ENCODE measurements around the gene CMSS1. TPM values are rescaled to one million over a fixed set of nuclear protein-coding genes. Genes with fewer than 3 reads are reported as not detected.
A peak's percentile ranks its signal among the peaks of the same experiment; 100 is the strongest.
"Not testable (repeated sequence)": the region's sequence is repeated elsewhere in the genome, so short reads cannot be mapped to it uniquely, and the experiment has no call there.

CMSS1 gene
- polyA plus RNA-seq, 1 donor: 20.2 TPM

DNA sequence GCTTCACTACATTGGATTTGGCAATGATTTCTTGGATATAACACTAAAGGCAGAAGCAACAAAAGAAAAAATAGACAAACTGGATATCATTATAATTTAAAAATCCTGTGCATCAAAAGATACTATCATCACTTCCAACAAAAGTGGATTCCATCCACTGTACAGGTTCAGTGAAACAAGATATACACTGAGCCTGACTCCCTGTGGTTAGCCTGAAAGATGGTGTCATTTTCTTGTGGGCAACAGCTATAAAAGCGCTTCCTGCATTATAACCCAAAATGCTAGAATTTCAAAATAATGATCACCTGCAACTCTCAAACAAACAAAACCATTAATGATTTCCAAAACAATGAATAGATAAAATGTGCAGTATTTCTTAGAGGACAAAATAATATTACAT, 403.5 kb downstream of the CMSS1 start:
- Histone ChIP-seq H3K4me1 (ENCODE audit: control insufficient read depth, insufficient read depth, low read length) (no peaks in the 10 kb centered on the region), H3K4me3 (ENCODE audit: low read length) (no peak overlapping the region), H3K36me3 (ENCODE audit: control insufficient read depth, insufficient read depth, low read length) (no peaks in the 10 kb centered on the region), H3K27me3 (ENCODE audit: control insufficient read depth, insufficient read depth, low read length) (no peaks in the 10 kb centered on the region), H3K27ac (ENCODE audit: low read length) (no peak overlapping the region), H3K9me3 (ENCODE audit: control insufficient read depth, low read depth, low read length) (peaks cover 6% of the 10 kb centered on the region)
- DNase-seq: no peak
- no CpG with 5 or more reads among the region's 1 CpG for WGBS (ENCODE audit: insufficient coverage, low lambda C conversion rate)

DNA sequence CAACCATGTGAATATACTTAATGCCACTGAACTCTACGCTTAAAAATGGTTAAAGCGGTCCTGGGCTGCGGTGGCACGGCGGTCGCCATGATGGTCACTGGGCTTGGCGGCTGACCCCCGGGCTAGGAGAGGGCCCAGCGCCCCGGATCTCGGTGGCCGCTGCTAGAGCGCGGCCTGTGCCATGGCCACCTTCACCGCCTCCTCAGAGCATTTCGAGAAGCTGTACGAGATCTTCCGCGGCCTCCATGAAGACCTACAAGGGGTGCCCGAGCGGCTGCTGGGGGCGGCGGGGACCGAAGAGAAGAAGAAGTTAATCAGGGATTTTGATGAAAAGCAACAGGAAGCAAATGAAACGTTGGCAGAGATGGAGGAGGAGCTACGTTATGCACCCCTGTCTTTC, 407.5 kb downstream of the CMSS1 start:
- peaks cover 6% of the 10 kb centered on the region for H3K9me3 ChIP-seq (ENCODE audit: control insufficient read depth, low read depth, low read length)

DNA sequence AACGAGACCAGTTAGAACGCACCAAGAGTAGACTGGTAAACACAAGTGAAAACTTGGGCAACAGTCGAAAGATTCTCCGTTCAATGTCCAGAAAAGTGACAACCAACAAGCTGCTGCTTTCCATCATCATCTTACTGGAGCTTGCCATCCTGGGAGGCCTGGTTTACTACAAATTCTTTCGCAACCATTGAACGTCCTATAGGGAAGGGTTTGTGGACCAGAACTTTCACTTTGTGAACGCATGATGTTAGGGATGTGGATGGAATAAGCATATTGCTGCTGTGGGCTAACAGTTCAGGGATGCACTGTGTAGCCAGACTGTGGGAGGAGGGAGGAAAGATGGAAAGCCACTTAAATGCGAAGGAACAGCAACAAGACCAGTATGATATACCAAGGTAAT, 408.2 kb downstream of the CMSS1 start:
- 97% methylated on average over 6 of the region's 8 CpGs for WGBS (ENCODE audit: insufficient coverage, low lambda C conversion rate)
- no peak for DNase-seq
- H3K4me1 ChIP-seq (ENCODE audit: control insufficient read depth, insufficient read depth, low read length): no peaks in the 10 kb centered on the region
- peaks cover 4% of the 10 kb centered on the region for H3K9me3 ChIP-seq (ENCODE audit: control insufficient read depth, low read depth, low read length)
- H3K36me3 ChIP-seq (ENCODE audit: control insufficient read depth, insufficient read depth, low read length): no peaks in the 10 kb centered on the region
- no peaks in the 10 kb centered on the region for H3K27me3 ChIP-seq (ENCODE audit: control insufficient read depth, insufficient read depth, low read length)
- no peak overlapping the region for H3K27ac ChIP-seq (ENCODE audit: low read length)
- H3K4me3 ChIP-seq (ENCODE audit: low read length): no peak overlapping the region

More for the DNA sequence above, 407.5 kb downstream of the CMSS1 start:
- Histone ChIP-seq H3K4me3 (ENCODE audit: low read length) (no peak overlapping the region), H3K27ac (ENCODE audit: low read length) (no peak overlapping the region), H3K4me1 (ENCODE audit: control insufficient read depth, insufficient read depth, low read length) (no peaks in the 10 kb centered on the region), H3K36me3 (ENCODE audit: control insufficient read depth, insufficient read depth, low read length) (no peaks in the 10 kb centered on the region), H3K27me3 (ENCODE audit: control insufficient read depth, insufficient read depth, low read length) (no peaks in the 10 kb centered on the region)
- DNase-seq: no peak
- WGBS (ENCODE audit: insufficient coverage, low lambda C conversion rate): no CpG with 5 or more reads among the region's 26 CpGs

DNA sequence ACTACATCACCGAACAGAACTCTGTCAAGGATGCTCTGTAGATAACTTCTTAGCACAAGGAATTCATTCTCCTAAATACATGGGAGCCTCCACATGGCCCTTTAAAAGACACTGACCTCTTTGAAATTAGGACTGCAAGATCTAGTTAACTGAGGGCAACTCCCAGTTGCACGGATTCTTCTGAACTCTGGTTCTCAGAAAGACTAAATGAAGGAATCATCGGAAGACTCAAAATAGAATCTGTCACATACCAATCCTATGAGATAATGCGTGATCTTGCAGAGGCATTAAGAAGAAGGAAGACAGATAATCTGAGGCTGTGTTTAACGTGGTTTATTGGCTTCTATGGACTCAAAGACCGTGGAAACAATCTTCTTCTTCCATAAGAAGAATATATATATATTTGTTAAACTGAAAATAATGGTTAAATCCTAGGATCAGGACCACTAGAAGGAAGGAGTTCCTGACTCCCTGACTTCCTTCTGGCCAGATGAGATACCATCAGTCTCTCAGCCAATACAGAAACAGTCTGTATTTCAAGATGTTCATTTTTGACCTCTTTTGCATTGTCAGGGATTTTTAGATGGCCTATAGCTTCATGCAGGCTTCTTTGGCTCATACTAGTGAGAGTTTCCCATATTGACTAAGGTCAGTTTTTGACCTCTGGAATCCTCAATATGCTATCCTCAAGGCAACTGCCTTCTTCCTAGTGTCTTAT, 409.2 kb downstream of the CMSS1 start:
- no peak overlapping the region for H3K27ac ChIP-seq (ENCODE audit: low read length)

DNA sequence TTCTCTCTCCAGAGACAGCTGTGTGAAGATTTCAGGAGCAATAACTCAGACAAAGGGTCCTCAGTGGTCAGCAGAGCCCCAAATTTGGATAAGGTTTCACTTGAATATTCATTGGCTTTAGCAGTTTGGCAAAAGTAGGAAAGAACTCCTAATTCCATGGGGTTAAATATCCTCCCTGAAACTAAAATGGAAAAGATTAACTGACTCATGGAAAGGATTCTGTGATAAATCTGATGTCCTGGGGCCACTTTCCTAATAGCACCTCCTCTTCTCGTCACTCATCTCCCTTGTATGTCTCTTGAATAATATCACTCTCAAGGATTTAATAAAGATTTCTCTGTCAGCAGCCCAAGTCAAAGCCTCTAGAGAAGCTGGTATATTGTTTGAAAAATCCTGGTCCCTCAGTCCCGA, 409.9 kb downstream of the CMSS1 start:
- Histone ChIP-seq H3K4me1 (ENCODE audit: control insufficient read depth, insufficient read depth, low read length) (no peaks in the 10 kb centered on the region), H3K9me3 (ENCODE audit: control insufficient read depth, low read depth, low read length) (peaks cover 4% of the 10 kb centered on the region), H3K27me3 (ENCODE audit: control insufficient read depth, insufficient read depth, low read length) (no peaks in the 10 kb centered on the region), H3K27ac (ENCODE audit: low read length) (no peak overlapping the region), H3K36me3 (ENCODE audit: control insufficient read depth, insufficient read depth, low read length) (no peaks in the 10 kb centered on the region), H3K4me3 (ENCODE audit: low read length) (no peak overlapping the region)
- no peak for DNase-seq
- no CpG with 5 or more reads among the region's 2 CpGs for WGBS (ENCODE audit: insufficient coverage, low lambda C conversion rate)

More for the DNA sequence above, 409.2 kb downstream of the CMSS1 start:
- WGBS (ENCODE audit: insufficient coverage, low lambda C conversion rate): 58% methylated on average over 3 of the region's 6 CpGs
- peaks cover 4% of the 10 kb centered on the region for H3K9me3 ChIP-seq (ENCODE audit: control insufficient read depth, low read depth, low read length)
- no peak overlapping the region for H3K4me3 ChIP-seq (ENCODE audit: low read length)
- DNase-seq: peak in 1 of 2 donors; percentile 17
- H3K27me3 ChIP-seq (ENCODE audit: control insufficient read depth, insufficient read depth, low read length): no peaks in the 10 kb centered on the region
- no peaks in the 10 kb centered on the region for H3K4me1 ChIP-seq (ENCODE audit: control insufficient read depth, insufficient read depth, low read length)
- H3K36me3 ChIP-seq (ENCODE audit: control insufficient read depth, insufficient read depth, low read length): no peaks in the 10 kb centered on the region

DNA sequence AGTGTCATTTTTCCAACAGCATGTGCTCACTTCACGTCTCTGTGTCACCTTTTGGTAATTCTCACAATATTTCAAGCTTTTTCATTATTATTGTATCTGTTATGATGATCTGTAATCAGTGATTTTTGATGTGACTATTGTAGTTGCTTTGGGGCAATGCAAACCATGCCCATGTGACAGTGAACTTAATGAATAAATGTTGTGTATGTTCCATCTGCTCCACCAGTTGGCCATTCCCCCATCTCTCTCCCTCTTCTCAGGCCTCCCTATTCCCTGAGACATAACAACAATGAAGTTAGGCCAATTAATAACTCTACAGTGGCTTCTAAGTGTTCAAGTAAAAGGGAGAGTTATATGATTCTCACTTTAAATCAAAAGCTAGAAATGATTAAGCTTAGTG, 410.6 kb downstream of the CMSS1 start:
- no peak overlapping the region for H3K4me3 ChIP-seq (ENCODE audit: low read length)
- DNase-seq: no peak
- H3K27me3 ChIP-seq (ENCODE audit: control insufficient read depth, insufficient read depth, low read length): no peaks in the 10 kb centered on the region
- WGBS (ENCODE audit: insufficient coverage, low lambda C conversion rate): no CpG with 5 or more reads among the region's 1 CpG
- H3K36me3 ChIP-seq (ENCODE audit: control insufficient read depth, insufficient read depth, low read length): no peaks in the 10 kb centered on the region
- no peak overlapping the region for H3K27ac ChIP-seq (ENCODE audit: low read length)
- H3K4me1 ChIP-seq (ENCODE audit: control insufficient read depth, insufficient read depth, low read length): no peaks in the 10 kb centered on the region
- peaks cover 4% of the 10 kb centered on the region for H3K9me3 ChIP-seq (ENCODE audit: control insufficient read depth, low read depth, low read length)

DNA sequence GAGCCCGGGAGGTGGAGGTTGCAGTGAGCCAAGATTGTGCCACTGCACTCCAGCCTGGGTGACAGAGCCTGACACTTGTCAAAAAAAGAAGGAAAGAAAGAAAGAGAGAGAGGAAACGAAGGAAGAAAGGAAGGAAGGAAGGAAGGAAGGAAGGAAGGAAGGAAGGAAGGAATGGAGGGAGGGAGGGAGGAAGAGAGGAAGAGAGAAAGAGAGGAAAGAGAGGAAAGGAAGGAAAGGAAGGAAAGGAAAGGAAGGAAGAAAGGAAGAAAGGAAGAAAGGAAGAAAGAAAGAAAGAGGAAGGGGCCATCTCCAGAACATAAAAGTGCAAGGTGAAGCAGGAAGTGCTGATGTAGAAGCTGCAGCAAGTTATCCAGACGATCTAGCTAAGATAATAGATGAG, 411.5 kb downstream of the CMSS1 start:
- H3K36me3 ChIP-seq (ENCODE audit: control insufficient read depth, insufficient read depth, low read length); H3K4me1 ChIP-seq (ENCODE audit: control insufficient read depth, insufficient read depth, low read length); H3K27me3 ChIP-seq (ENCODE audit: control insufficient read depth, insufficient read depth, low read length); H3K9me3 ChIP-seq (ENCODE audit: control insufficient read depth, low read depth, low read length); H3K27ac ChIP-seq (ENCODE audit: low read length); H3K4me3 ChIP-seq (ENCODE audit: low read length); DNase-seq: not testable (repeated sequence)
- WGBS (ENCODE audit: insufficient coverage, low lambda C conversion rate): 91% methylated on average over 1 of the region's 3 CpGs

DNA sequence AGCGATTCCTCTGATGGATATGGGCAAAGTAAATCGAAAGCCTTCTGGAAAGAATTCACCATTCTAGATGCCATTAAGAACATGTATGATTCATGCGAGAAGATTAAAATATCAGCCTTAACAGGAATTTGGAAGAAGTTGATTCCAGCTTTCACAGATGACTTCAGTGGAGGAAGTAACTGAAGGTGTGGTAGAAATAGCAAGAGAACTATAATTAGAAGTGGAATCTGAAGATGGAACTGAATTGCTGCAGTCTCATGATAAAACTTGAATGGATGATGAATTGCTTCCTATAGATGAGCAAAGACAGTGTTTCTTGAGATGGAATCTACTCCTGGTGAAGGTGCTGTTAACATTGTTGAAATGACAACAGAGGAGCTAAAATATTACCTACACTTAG, 413.0 kb downstream of the CMSS1 start:
- DNase-seq: no peak
- Histone ChIP-seq H3K9me3 (ENCODE audit: control insufficient read depth, low read depth, low read length) (no peaks in the 10 kb centered on the region), H3K4me3 (ENCODE audit: low read length) (no peak overlapping the region), H3K27ac (ENCODE audit: low read length) (no peak overlapping the region), H3K27me3 (ENCODE audit: control insufficient read depth, insufficient read depth, low read length) (no peaks in the 10 kb centered on the region), H3K36me3 (ENCODE audit: control insufficient read depth, insufficient read depth, low read length) (no peaks in the 10 kb centered on the region), H3K4me1 (ENCODE audit: control insufficient read depth, insufficient read depth, low read length) (no peaks in the 10 kb centered on the region)
- WGBS (ENCODE audit: insufficient coverage, low lambda C conversion rate): 100% methylated on average over 1 of the region's 3 CpGs

Other genes with a start within 250 kb of the CMSS1 start
- gene COL8A1, start 179.3 kb upstream of the CMSS1 start, polyA plus RNA-seq: 6.6 TPM